ENCODE measurements around the gene CPEB3. TPM values are rescaled to one million over a fixed set of nuclear protein-coding genes. Genes with fewer than 3 reads are reported as not detected.

CPEB3 gene
- total RNA-seq, 2 donors from 2014 or later, result 9.3 to 10.2 TPM

DNA sequence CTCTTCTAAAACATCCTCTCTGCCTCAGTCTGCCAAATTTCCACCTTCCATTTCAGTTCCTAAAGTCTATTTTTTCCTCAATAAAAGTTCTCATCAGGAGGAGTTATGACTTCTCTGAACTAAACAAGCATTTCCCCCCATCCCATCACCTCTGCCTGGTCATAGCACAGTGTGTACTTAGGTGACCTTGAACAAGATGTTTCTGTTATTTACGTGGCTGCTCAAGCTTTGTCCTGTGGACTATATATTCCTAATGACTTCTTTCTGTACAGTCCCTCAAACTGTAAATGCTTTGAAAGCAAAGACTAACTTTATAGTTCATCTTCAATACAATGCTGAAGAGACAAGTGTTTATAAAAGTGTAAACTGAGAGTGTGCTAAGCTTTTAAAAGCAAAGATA, 166.9 kb downstream of the CPEB3 start:
- intact Hi-C loops (cut with DNase I), result no loop called here
- no peaks in the 10 kb centered on the region for H3K9me3 ChIP-seq
- H3K36me3 ChIP-seq (replicated peaks in 1 of 2; ENCODE audit: insufficient read depth in 1 of 2, low read depth in 2 of 2), result no peaks in the 10 kb centered on the region
- H3K27ac ChIP-seq, result peak overlapping the region; percentile 83 to 91 (median 84)
- peak; percentile 41 for ATAC-seq
- H3K27me3 ChIP-seq, result no peaks in the 10 kb centered on the region
- no peak overlapping the region for H3K4me3 ChIP-seq
- WGBS, 2 donors, result 8 to 17% methylated on average over 1 of the region's 1 CpG
- peak in 3 of 4 donors; percentile 28 to 44 (median 34) for DNase-seq
- TF ChIP-seq, protein P1, sequence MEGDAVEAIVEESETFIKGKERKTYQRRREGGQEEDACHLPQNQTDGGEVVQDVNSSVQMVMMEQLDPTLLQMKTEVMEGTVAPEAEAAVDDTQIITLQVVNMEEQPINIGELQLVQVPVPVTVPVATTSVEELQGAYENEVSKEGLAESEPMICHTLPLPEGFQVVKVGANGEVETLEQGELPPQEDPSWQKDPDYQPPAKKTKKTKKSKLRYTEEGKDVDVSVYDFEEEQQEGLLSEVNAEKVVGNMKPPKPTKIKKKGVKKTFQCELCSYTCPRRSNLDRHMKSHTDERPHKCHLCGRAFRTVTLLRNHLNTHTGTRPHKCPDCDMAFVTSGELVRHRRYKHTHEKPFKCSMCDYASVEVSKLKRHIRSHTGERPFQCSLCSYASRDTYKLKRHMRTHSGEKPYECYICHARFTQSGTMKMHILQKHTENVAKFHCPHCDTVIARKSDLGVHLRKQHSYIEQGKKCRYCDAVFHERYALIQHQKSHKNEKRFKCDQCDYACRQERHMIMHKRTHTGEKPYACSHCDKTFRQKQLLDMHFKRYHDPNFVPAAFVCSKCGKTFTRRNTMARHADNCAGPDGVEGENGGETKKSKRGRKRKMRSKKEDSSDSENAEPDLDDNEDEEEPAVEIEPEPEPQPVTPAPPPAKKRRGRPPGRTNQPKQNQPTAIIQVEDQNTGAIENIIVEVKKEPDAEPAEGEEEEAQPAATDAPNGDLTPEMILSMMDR (IDR thresholded peaks at IDR 0.05), result no peak
- no peak for TF ChIP-seq POLR2A (IDR thresholded peaks at IDR 0.05)
- peaks cover 65% of the 10 kb centered on the region for H3K4me1 ChIP-seq

DNA sequence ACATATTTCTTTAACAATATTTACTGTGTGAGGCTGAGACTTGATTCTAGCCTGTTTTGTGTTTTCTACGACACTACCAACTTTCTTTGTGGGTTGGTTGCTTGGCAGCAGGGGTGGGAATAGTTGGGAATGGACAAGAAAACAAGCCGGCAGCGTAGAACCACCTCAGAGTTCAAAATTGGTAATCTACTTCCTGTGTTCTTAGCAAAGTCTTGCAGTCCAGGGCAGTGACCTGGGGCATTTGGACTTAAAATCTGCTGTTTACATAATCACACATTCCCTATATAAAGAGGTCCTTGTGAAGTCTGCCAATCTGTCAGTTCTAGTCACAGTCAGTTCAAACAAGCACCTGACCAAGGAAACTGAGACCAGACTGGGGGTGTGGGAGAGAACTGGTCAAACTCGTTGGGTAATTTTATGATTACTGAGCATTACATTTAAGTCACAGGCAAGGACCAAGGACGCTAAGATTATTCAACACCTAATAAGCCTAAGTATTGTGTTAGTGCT, 167.9 kb downstream of the CPEB3 start:
- H3K4me1 ChIP-seq, result peaks cover 75% of the 10 kb centered on the region
- peak; percentile 84 for ATAC-seq
- intact Hi-C loops (cut with DNase I), result no loop called here

DNA sequence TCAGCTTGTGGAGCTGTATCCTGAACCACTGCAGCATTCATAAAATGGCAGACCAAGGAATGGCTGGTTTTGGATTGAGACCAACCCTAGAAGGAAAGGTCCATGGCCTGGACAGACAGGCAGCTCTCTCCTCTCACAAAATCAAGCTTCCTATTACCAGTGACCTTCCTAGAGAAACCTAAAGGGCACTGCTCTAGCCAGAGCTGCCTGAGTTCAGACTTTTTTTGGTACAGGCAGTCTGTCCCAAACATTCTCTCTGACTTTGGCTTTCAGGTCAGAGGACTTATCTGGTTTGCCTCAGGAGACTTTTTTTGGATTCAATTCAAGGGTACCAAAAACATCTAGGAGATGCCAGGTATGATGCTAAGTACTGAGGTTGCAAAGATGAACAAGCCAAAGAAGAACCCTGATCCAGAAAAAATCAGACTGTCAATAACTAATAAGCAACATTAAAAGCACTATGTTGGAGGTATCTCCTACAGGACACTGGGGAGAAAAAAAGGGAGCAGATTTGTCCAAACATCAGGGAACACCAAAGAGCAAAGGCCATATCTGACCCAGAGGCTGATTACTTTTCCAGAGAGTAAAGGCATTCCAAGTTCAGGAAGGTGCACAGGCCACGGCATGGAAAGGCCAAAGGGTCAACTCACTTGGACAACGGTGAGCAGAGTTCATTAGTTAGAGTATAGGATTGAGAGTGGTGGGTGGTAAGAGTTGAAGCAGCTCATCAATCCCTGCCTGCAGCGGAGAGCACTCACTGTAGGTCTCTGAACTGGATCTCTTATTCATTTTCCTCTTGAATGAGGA, 169.0 kb downstream of the CPEB3 start:
- no peaks in the 10 kb centered on the region for H3K27me3 ChIP-seq
- no peaks in the 10 kb centered on the region for H3K9me3 ChIP-seq
- peaks cover 76% of the 10 kb centered on the region for H3K4me1 ChIP-seq
- no peaks in the 10 kb centered on the region for H3K36me3 ChIP-seq (replicated peaks in 1 of 2; ENCODE audit: insufficient read depth in 1 of 2, low read depth in 2 of 2)
- TF ChIP-seq POLR2A (IDR thresholded peaks at IDR 0.05), result no peak
- TF ChIP-seq, protein P1 (IDR thresholded peaks at IDR 0.05), result no peak
- peak overlapping the region; percentile 34 to 91 (median 84) for H3K27ac ChIP-seq
- intact Hi-C loops (cut with DNase I), result no loop called here
- DNase-seq (no peak), ATAC-seq (no peak)
- no peak overlapping the region for H3K4me3 ChIP-seq
- 47 to 53% methylated on average over 3 of the region's 3 CpGs for WGBS, 2 donors

More for the DNA sequence above, 167.9 kb downstream of the CPEB3 start:
- Histone ChIP-seq H3K9me3 (no peaks in the 10 kb centered on the region), H3K27ac (peak overlapping the region; percentile 83 to 91 (median 84)), H3K4me3 (no peak overlapping the region), H3K36me3 (replicated peaks in 1 of 2; ENCODE audit: insufficient read depth in 1 of 2, low read depth in 2 of 2) (no peaks in the 10 kb centered on the region), H3K27me3 (no peaks in the 10 kb centered on the region)
- DNase-seq, result peak; percentile 62 to 86 (median 76)
- WGBS, 2 donors, result 21 to 22% methylated on average over 5 of the region's 5 CpGs
- peak in 1 of 3 donors; percentile 30 for TF ChIP-seq POLR2A (IDR thresholded peaks at IDR 0.05)
- TF ChIP-seq, protein P1 (IDR thresholded peaks at IDR 0.05), result no peak

DNA sequence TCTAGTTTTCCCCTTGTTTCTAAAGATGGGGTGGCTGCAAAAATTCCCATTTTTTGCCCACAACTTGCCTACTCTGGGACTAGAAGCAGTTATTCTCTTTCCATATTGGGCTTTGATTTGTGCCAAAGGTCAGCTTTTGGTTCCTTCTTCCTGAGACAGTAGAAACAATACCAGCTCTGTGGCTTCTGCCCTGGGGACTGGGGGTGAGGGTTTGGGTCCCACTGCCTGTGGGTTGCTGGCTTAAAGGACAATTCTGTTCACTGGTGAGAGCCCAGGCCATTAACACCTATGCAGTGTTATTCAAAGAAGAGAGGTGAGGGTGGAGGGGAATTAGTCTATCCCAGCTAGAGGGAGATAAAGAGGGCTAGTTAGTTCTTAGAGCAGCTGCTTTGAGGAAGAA, 171.5 kb downstream of the CPEB3 start:
- TF ChIP-seq, protein P1 (IDR thresholded peaks at IDR 0.05), result no peak
- no peak for TF ChIP-seq POLR2A (IDR thresholded peaks at IDR 0.05)
- Histone ChIP-seq H3K9me3 (no peaks in the 10 kb centered on the region), H3K4me1 (peaks cover 64% of the 10 kb centered on the region), H3K27ac (peak overlapping the region in 2 of 4 donors; percentile 11 to 51), H3K27me3 (no peaks in the 10 kb centered on the region), H3K36me3 (replicated peaks in 1 of 2; ENCODE audit: insufficient read depth in 1 of 2, low read depth in 2 of 2) (no peaks in the 10 kb centered on the region), H3K4me3 (no peak overlapping the region)
- intact Hi-C loops (cut with DNase I), result no loop called here
- no peak for ATAC-seq
- no peak for DNase-seq

Data from body of pancreas (tissue), 4 donors.